Measurements from ENCODE around the gene PRELID3B.

Gene PRELID3B

GRCh38 chr20:59040667-59041066, 1.9 kb downstream of the PRELID3B start:
- no peak for TF ChIP-seq CTCF (conservative IDR thresholded peaks at IDR 0.05)
- peak overlapping the region; percentile 85; the same call in 1 of the 2 replicates for H3K27ac ChIP-seq

GRCh38 chr20:59039233-59039632, 3.4 kb downstream of the PRELID3B start:
- no peak for TF ChIP-seq CTCF (conservative IDR thresholded peaks at IDR 0.05)
- H3K27ac ChIP-seq, result peak overlapping the region; percentile 25; the same call in 1 of the 2 replicates

GRCh38 chr20:59037386-59037785, 5.2 kb downstream of the PRELID3B start:
- TF ChIP-seq CTCF (conservative IDR thresholded peaks at IDR 0.05), result no peak
- no peak overlapping the region for H3K27ac ChIP-seq

GRCh38 chr20:59035381-59035780, 7.2 kb downstream of the PRELID3B start:
- no peak for TF ChIP-seq CTCF (conservative IDR thresholded peaks at IDR 0.05)
- H3K27ac ChIP-seq, result no peak overlapping the region

- TF ChIP-seq CTCF (conservative IDR thresholded peaks at IDR 0.05), result no peak
- peak overlapping the region; percentile 93; the same call in 1 of the 2 replicates for H3K27ac ChIP-seq
Measured at GRCh38 chr20:59033616-59034165, 8.9 kb downstream of the PRELID3B start.

- H3K27ac ChIP-seq, result peak overlapping the region; percentile 93
- TF ChIP-seq CTCF (conservative IDR thresholded peaks at IDR 0.05), result no peak
Measured at GRCh38 chr20:59033093-59033492, 9.5 kb downstream of the PRELID3B start.

- no peak; the same call in 1 of the 2 replicates for TF ChIP-seq CTCF (conservative IDR thresholded peaks at IDR 0.05)
- H3K27ac ChIP-seq, result peak overlapping the region; percentile 93
Measured at GRCh38 chr20:59032713-59033059, 9.9 kb downstream of the PRELID3B start.
